Natural killer cell (primary cell): ENCODE measurements around the gene FGD4. TPM values are rescaled to one million over a fixed set of nuclear protein-coding genes. Genes with fewer than 3 reads are reported as not detected.

ENCODE experiments used
- ATAC-seq, 3 donors: fragments of 150-1000 bp in 2 of 3; fragments of 200-7000 bp in 1 of 3; cut with Tn5 transposase; 1 replicate in 1 of 3; 2 replicates in 2 of 3; pipeline ENCODE4 v1.10.0; 2021; ENCODE audit warnings: mild to moderate bottlenecking in 2 of 3, moderate library complexity in 2 of 3
- DNase-seq, 2 donors: peaks; one replicate each; pipeline versions ENCODE4 v3.0.0 to v3.0.0-alpha.2; 2013 to 2021; ENCODE audit warnings: mixed read lengths in 1 of 2
- H3K27ac ChIP-seq: one replicate; pipeline ENCODE4 v1.5.1; 2013; ENCODE audit warnings: mild to moderate bottlenecking, low read length
- H3K27me3 ChIP-seq: one replicate; pipeline ENCODE4 v1.6.1; 2013; ENCODE audit warnings: low read length; ENCODE audit not compliant: control insufficient read depth, insufficient read depth
- H3K36me3 ChIP-seq: one replicate; pipeline ENCODE4 v1.6.1; 2013; ENCODE audit warnings: low read length; ENCODE audit not compliant: control insufficient read depth, insufficient read depth
- H3K4me1 ChIP-seq: one replicate; pipeline ENCODE4 v1.6.1; 2013; ENCODE audit warnings: low read length; ENCODE audit not compliant: control insufficient read depth, insufficient read depth
- H3K4me3 ChIP-seq: one replicate; pipeline ENCODE4 v1.5.1; 2013; ENCODE audit warnings: low read length
- H3K9me3 ChIP-seq: one replicate; pipeline ENCODE4 v1.6.1; 2013; ENCODE audit warnings: low read length; ENCODE audit not compliant: control insufficient read depth, insufficient read depth
- H3K27ac Mint-ChIP-seq, 2 donors: one replicate each; pipeline ENCODE4 v1.8.0; 2022; ENCODE audit warnings: mild to moderate bottlenecking in 2 of 2, mixed read lengths in 2 of 2, moderate library complexity in 1 of 2
- H3K27me3 Mint-ChIP-seq, 2 donors: one replicate each; pipeline ENCODE4 v1.8.0; 2022; ENCODE audit warnings: low read depth in 2 of 2, mixed read lengths in 2 of 2
- H3K36me3 Mint-ChIP-seq: one replicate; pipeline ENCODE4 v1.8.0; 2022; ENCODE audit warnings: mixed read lengths
- H3K4me1 Mint-ChIP-seq, 2 donors: one replicate each; pipeline ENCODE4 v1.8.0; 2022; ENCODE audit warnings: mixed read lengths in 2 of 2
- H3K4me3 Mint-ChIP-seq: one replicate; pipeline ENCODE4 v1.8.0; 2022; ENCODE audit warnings: mild to moderate bottlenecking, moderate library complexity, mixed read lengths
- H3K9me3 Mint-ChIP-seq, 2 donors: one replicate each; pipeline ENCODE4 v1.8.0; 2022; ENCODE audit warnings: mixed read lengths in 2 of 2
- CTCF ChIP-seq: fragments of 200-600 bp; IDR thresholded peaks from one replicate; pipeline ENCODE4 v1.8.0; 2022; ENCODE audit warnings: antibody characterized with exemption
- WGBS: methylation state at CpG from one replicate; pipeline ENCODE4 v1.1.7; 2013; ENCODE audit warnings: missing lambda C conversion rate; ENCODE audit not compliant: insufficient coverage; 5-methylcytosine and 5-hydroxymethylcytosine counted together
- intact Hi-C: fragments of 100-400 bp; cut with micrococcal nuclease; formaldehyde crosslinking; loops from one replicate; pipeline ENCODE4 v1.14.2; 2022
- total RNA-seq, 4 donors: library from RNA; stranded (reverse); fragments of 120-200 nt in 1 of 4; gene quantifications; one replicate each; pipeline versions ENCODE4 v1.2.3 to v1.2.4, GENCODE V29; 2013 to 2022

FGD4 gene
- total RNA-seq, 3 donors from 2014 or later (not counting 1 experiment from before 2014, with no cell fraction given) = 0.68 to 3.5 (median 2.1) TPM

GRCh38 chr12:32545413-32545980 is 146.1 kb downstream of the FGD4 start:
- Mint-ChIP-seq H3K36me3 (no peaks in the 10 kb centered on the region), H3K9me3 (no peaks in the 10 kb centered on the region), H3K4me1 (no peaks in the 10 kb centered on the region), H3K27me3 (no peaks in the 10 kb centered on the region), H3K27ac (no peak overlapping the region), H3K4me3 (no peak overlapping the region)
- Histone ChIP-seq H3K27me3 (no peaks in the 10 kb centered on the region), H3K4me1 (peaks cover 4% of the 10 kb centered on the region), H3K27ac (no peak overlapping the region), H3K4me3 (no peak overlapping the region), H3K36me3 (no peaks in the 10 kb centered on the region), H3K9me3 (no peaks in the 10 kb centered on the region)
- TF ChIP-seq CTCF = no peak
- WGBS = 22% methylated on average over 2 of the region's 3 CpGs
- intact Hi-C loops = no loop called here
- ATAC-seq = no peak
- no peak for DNase-seq

- Histone ChIP-seq H3K36me3 (no peaks in the 10 kb centered on the region), H3K27me3 (no peaks in the 10 kb centered on the region), H3K27ac (no peak overlapping the region), H3K4me1 (peaks cover 4% of the 10 kb centered on the region), H3K4me3 (no peak overlapping the region), H3K9me3 (no peaks in the 10 kb centered on the region)
- no peaks in the 10 kb centered on the region for H3K4me1 Mint-ChIP-seq
- intact Hi-C loops = no loop called here
- no peak for DNase-seq
- no peak for TF ChIP-seq CTCF
- H3K9me3 Mint-ChIP-seq = no peaks in the 10 kb centered on the region
- ATAC-seq = no peak
- H3K36me3 Mint-ChIP-seq = no peaks in the 10 kb centered on the region
- H3K27me3 Mint-ChIP-seq = no peaks in the 10 kb centered on the region
- H3K27ac Mint-ChIP-seq = no peak overlapping the region
- H3K4me3 Mint-ChIP-seq = no peak overlapping the region
- WGBS = 100% methylated on average over 1 of the region's 2 CpGs
Observed at GRCh38 chr12:32546272-32546671, 146.9 kb downstream of the FGD4 start.

DNA sequence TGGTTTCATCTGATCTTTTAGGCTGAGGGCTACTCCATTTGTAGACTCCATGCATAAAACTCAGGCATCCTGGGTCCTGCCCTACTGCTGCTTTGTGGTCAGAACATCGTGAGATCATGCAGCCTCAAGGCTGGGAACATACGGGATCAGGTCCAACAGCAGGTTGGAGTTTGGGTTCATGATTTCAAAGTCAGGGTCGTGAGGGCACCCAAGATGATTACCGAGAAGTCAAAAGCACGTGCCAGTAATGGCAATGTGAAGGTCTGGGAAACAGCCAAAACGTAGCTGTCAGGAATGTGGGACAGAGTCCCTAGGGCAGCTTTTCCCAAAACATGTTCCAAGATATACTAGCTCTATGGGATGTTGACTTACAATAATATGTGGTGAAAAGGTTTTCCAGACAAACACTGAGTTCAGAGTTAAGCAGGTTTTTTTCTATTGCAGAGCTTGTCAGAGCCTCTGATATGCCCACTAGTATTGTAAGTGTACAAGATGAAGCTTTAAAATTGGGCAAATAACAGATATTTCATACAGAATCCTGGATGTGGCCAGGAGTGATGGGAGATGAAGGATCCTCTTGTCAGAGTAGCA is 149.4 kb downstream of the FGD4 start:
- no peaks in the 10 kb centered on the region for H3K27me3 Mint-ChIP-seq
- peaks cover 4% of the 10 kb centered on the region for H3K4me1 ChIP-seq

More for the DNA sequence above, 149.4 kb downstream of the FGD4 start:
- H3K4me3 ChIP-seq = no peak overlapping the region
- no peaks in the 10 kb centered on the region for H3K36me3 ChIP-seq
- intact Hi-C loops = no loop called here
- no peak overlapping the region for H3K4me3 Mint-ChIP-seq
- 81% methylated on average over 6 of the region's 6 CpGs for WGBS
- TF ChIP-seq CTCF = no peak
- H3K36me3 Mint-ChIP-seq = no peaks in the 10 kb centered on the region
- no peaks in the 10 kb centered on the region for H3K27me3 ChIP-seq
- no peak for DNase-seq
- no peak overlapping the region for H3K27ac Mint-ChIP-seq
- no peaks in the 10 kb centered on the region for H3K4me1 Mint-ChIP-seq
- H3K9me3 Mint-ChIP-seq = no peaks in the 10 kb centered on the region
- ATAC-seq = no peak
- no peaks in the 10 kb centered on the region for H3K9me3 ChIP-seq
- peak overlapping the region; percentile 37 for H3K27ac ChIP-seq
